ENCODE data around the gene OPCML.

DNA sequence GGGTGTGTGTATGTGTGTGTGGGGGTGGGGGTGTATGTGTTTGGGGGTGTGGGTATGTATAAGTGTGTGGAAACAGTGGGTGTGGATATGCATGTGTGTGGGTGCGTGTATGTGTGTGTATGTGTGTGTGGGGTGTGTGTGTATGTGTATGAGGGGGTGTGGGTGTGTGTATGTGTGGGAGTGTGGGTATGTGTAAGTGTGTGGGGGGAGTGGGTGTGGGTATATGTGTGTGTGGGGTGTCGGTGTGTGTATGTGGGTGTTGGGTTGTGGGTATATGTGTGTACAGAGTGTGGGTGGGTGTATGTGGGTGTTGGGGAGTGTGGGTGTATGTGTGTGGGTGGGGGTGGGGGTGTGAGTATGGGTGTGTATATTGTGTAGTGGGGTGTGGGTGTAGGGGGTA is 206.0 kb downstream of the OPCML start:
- TF ChIP-seq, protein P1, sequence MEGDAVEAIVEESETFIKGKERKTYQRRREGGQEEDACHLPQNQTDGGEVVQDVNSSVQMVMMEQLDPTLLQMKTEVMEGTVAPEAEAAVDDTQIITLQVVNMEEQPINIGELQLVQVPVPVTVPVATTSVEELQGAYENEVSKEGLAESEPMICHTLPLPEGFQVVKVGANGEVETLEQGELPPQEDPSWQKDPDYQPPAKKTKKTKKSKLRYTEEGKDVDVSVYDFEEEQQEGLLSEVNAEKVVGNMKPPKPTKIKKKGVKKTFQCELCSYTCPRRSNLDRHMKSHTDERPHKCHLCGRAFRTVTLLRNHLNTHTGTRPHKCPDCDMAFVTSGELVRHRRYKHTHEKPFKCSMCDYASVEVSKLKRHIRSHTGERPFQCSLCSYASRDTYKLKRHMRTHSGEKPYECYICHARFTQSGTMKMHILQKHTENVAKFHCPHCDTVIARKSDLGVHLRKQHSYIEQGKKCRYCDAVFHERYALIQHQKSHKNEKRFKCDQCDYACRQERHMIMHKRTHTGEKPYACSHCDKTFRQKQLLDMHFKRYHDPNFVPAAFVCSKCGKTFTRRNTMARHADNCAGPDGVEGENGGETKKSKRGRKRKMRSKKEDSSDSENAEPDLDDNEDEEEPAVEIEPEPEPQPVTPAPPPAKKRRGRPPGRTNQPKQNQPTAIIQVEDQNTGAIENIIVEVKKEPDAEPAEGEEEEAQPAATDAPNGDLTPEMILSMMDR (conservative IDR thresholded peaks at IDR 0.05; ENCODE audit: low read length) = no peak
- no peak for TF ChIP-seq EZH2phosphoT487 (IDR thresholded peaks at IDR 0.05; ENCODE audit: borderline replicate concordance)
